Measurements from ENCODE around the gene ALDH2. TPM values are rescaled to one million over a fixed set of nuclear protein-coding genes. Genes with fewer than 3 reads are reported as not detected.
"Not testable (repeated sequence)": the region's sequence is repeated elsewhere in the genome, so short reads cannot be mapped to it uniquely, and the experiment has no call there.

Gene ALDH2
- total RNA-seq, 6 donors from 2014 or later, result 138 to 573 (median 265) TPM

- TF ChIP-seq POLR2A (IDR thresholded peaks at IDR 0.05) (no peak), EP300 (IDR thresholded peaks at IDR 0.05) (no peak), POLR2AphosphoS5 (IDR thresholded peaks at IDR 0.05) (no peak), CTCF (IDR thresholded peaks at IDR 0.05) (no peak)
- no peaks in the 10 kb centered on the region for H3K27me3 ChIP-seq
- no peak for DNase-seq
- 86 to 97% methylated on average over 6 to 8 of the region's 8 CpGs for WGBS, 2 donors
- ATAC-seq (ENCODE audit: low FRiP score in 2 of 2), result no peak
- H3K36me3 ChIP-seq, result no peaks in the 10 kb centered on the region
- H3K9me3 ChIP-seq, result no peaks in the 10 kb centered on the region
- peaks cover 3 to 12% (median 3%) of the 10 kb centered on the region in 4 donors for H3K4me1 ChIP-seq
- no peak overlapping the region for H3K4me3 ChIP-seq
- no peak overlapping the region for H3K27ac ChIP-seq
Observed at GRCh38 chr12:111828338-111828979, 61.7 kb downstream of the ALDH2 start.

- H3K27ac ChIP-seq; H3K36me3 ChIP-seq; H3K4me1 ChIP-seq; H3K9me3 ChIP-seq; DNase-seq; H3K27me3 ChIP-seq; ATAC-seq (ENCODE audit: low FRiP score in 2 of 2); H3K4me3 ChIP-seq: not testable (repeated sequence)
- 68 to 80% methylated on average over 3 of the region's 3 CpGs for WGBS, 2 donors
Observed at GRCh38 chr12:111829635-111830034, 62.9 kb downstream of the ALDH2 start.

GRCh38 chr12:111834740-111835386 lies 68.1 kb downstream of the ALDH2 start:
- peak; percentile 58 to 72 for DNase-seq
- H3K9me3 ChIP-seq; H3K27me3 ChIP-seq; ATAC-seq (ENCODE audit: low FRiP score in 2 of 2): not testable (repeated sequence)
- Histone ChIP-seq H3K4me1 (peaks cover 6 to 16% (median 12%) of the 10 kb centered on the region in 4 donors), H3K36me3 (peaks cover 0 to 15% (median 7%) of the 10 kb centered on the region in 4 donors), H3K4me3 (peak overlapping the region in 2 of 4 donors; percentile 34 to 35), H3K27ac (peak overlapping the region; percentile 73 to 89 (median 82))
- peak in 1 of 4 donors; percentile 39 for TF ChIP-seq EP300 (IDR thresholded peaks at IDR 0.05)
- peak; percentile 51 to 63 for TF ChIP-seq POLR2AphosphoS5 (IDR thresholded peaks at IDR 0.05)
- TF ChIP-seq CTCF (IDR thresholded peaks at IDR 0.05), result peak in 3 of 6 experiments; percentile 5 to 16 (median 9)
- TF ChIP-seq POLR2A (IDR thresholded peaks at IDR 0.05), result peak in 1 of 4 donors; percentile 52
- 41 to 62% methylated on average over 6 to 22 of the region's 22 CpGs for WGBS, 2 donors

GRCh38 chr12:111835531-111836181 lies 68.9 kb downstream of the ALDH2 start:
- peak overlapping the region; percentile 73 to 89 (median 82) for H3K27ac ChIP-seq
- peaks cover 0 to 15% (median 7%) of the 10 kb centered on the region in 4 donors for H3K36me3 ChIP-seq
- WGBS, 2 donors, result 87 to 95% methylated on average over 10 to 14 of the region's 28 CpGs
- not testable (repeated sequence) for H3K27me3 ChIP-seq; ATAC-seq (ENCODE audit: low FRiP score in 2 of 2); H3K9me3 ChIP-seq
- DNase-seq, result peak in 1 of 2 donors; percentile 79
- peak overlapping the region in 2 of 4 donors; percentile 34 to 35 for H3K4me3 ChIP-seq
- H3K4me1 ChIP-seq, result peaks cover 12 to 24% (median 19%) of the 10 kb centered on the region in 4 donors

- 93 to 94% methylated on average over 3 of the region's 3 CpGs for WGBS, 2 donors
Observed at GRCh38 chr12:111838353-111838752, 71.6 kb downstream of the ALDH2 start.

More at GRCh38 chr12:111838353-111838752, 71.6 kb downstream of the ALDH2 start:
- Histone ChIP-seq H3K27ac (peak overlapping the region in 1 of 4 donors; percentile 17), H3K27me3 (no peaks in the 10 kb centered on the region), H3K9me3 (no peaks in the 10 kb centered on the region), H3K4me1 (peaks cover 21 to 37% (median 28%) of the 10 kb centered on the region in 4 donors), H3K36me3 (peaks cover 0 to 15% (median 7%) of the 10 kb centered on the region in 4 donors), H3K4me3 (no peak overlapping the region)
- ATAC-seq (ENCODE audit: low FRiP score in 2 of 2) (no peak), DNase-seq (no peak)
- TF ChIP-seq CTCF (IDR thresholded peaks at IDR 0.05) (no peak), EP300 (IDR thresholded peaks at IDR 0.05) (no peak), POLR2A (IDR thresholded peaks at IDR 0.05) (no peak), POLR2AphosphoS5 (IDR thresholded peaks at IDR 0.05) (no peak)
